ENCODE results near the gene ACOX3. TPM values are rescaled to one million over a fixed set of nuclear protein-coding genes. Genes with fewer than 3 reads are reported as not detected.

The ACOX3 gene
- polyA plus RNA-seq, 1 donor (not counting 4 experiments of a cell fraction or from before 2014, with no cell fraction given), result 6.7 TPM

GRCh38 chr4:8401665-8402064 is 38.9 kb downstream of the ACOX3 start:
- Histone ChIP-seq H3K9ac (ENCODE audit: control insufficient read depth, extremely low read depth, insufficient read depth, low read length) (no peak overlapping the region), H3K4me3 (ENCODE audit: control insufficient read depth in 2 of 3, extremely low read depth in 1 of 3, insufficient read depth in 2 of 3, low read depth in 1 of 3, low read length in 3 of 3) (no peak overlapping the region), H3K4me1 (ENCODE audit: control insufficient read depth, extremely low read depth, insufficient read depth, low read length) (no peaks in the 10 kb centered on the region), H3K79me2 (ENCODE audit: control insufficient read depth, insufficient read depth, low read length) (no peaks in the 10 kb centered on the region), H3K9me3 (ENCODE audit: control insufficient read depth, low read depth, low read length) (no peaks in the 10 kb centered on the region), H3K27ac (ENCODE audit: control insufficient read depth, insufficient read depth, low read length) (no peak overlapping the region), H3K4me2 (ENCODE audit: control insufficient read depth, extremely low read depth, insufficient read depth, low read depth, low read length) (no peak overlapping the region), H3K36me3 (ENCODE audit: control insufficient read depth in 2 of 2, extremely low read depth in 1 of 2, insufficient read depth in 2 of 2, low read length in 2 of 2) (peaks cover 10 to 18% of the 10 kb centered on the region in 2 experiments), H3K9me1 (ENCODE audit: control insufficient read depth, extremely low read depth, insufficient read depth, low read length) (no peaks in the 10 kb centered on the region), H3K27me3 (ENCODE audit: control insufficient read depth, extremely low read depth, insufficient read depth, low read length) (no peaks in the 10 kb centered on the region), H4K20me1 (ENCODE audit: control insufficient read depth, extremely low read depth, insufficient read depth, low read length) (no peaks in the 10 kb centered on the region), H2AFZ (ENCODE audit: control insufficient read depth, low read length) (no peak overlapping the region)
- no peak for DNase-seq (ENCODE audit: low read depth, low spot score)
- FAIRE-seq, result no peak
- TF ChIP-seq CTCF (optimal IDR thresholded peaks at IDR 0.05 in 1 of 3, IDR thresholded peaks at IDR 0.05 in 1 of 3, conservative IDR thresholded peaks at IDR 0.05 in 1 of 3; ENCODE audit: extremely low read depth in 1 of 3, insufficient read depth in 2 of 3, low read length in 3 of 3), result no peak
- no peak for TF ChIP-seq EZH2 (IDR thresholded peaks at IDR 0.05; ENCODE audit: low read length)
- dilution Hi-C loops (cut with MboI; ENCODE audit: extremely low pct_ligation_motif_present, low sequenced_read_pairs), result loop anchor here (25.0 kb wide), 1 partner anchor 139 kb away; the partner anchor contains the start of gene HTRA3

GRCh38 chr4:8400632-8401325 is 39.7 kb downstream of the ACOX3 start:
- no peaks in the 10 kb centered on the region for H3K4me1 ChIP-seq (ENCODE audit: control insufficient read depth, extremely low read depth, insufficient read depth, low read length)
- no peak overlapping the region for H3K9ac ChIP-seq (ENCODE audit: control insufficient read depth, extremely low read depth, insufficient read depth, low read length)
- no peaks in the 10 kb centered on the region for H3K9me1 ChIP-seq (ENCODE audit: control insufficient read depth, extremely low read depth, insufficient read depth, low read length)
- no peak overlapping the region for H3K4me2 ChIP-seq (ENCODE audit: control insufficient read depth, extremely low read depth, insufficient read depth, low read depth, low read length)
- dilution Hi-C loops (cut with MboI; ENCODE audit: extremely low pct_ligation_motif_present, low sequenced_read_pairs), result loop anchor here (25.0 kb wide), 1 partner anchor 138 kb away; the partner anchor contains the start of gene HTRA3
- no peaks in the 10 kb centered on the region for H4K20me1 ChIP-seq (ENCODE audit: control insufficient read depth, extremely low read depth, insufficient read depth, low read length)
- no peak overlapping the region for H2AFZ ChIP-seq (ENCODE audit: control insufficient read depth, low read length)
- H3K4me3 ChIP-seq (ENCODE audit: control insufficient read depth in 2 of 3, extremely low read depth in 1 of 3, insufficient read depth in 2 of 3, low read depth in 1 of 3, low read length in 3 of 3), result no peak overlapping the region
- DNase-seq (ENCODE audit: low read depth, low spot score) (no peak), FAIRE-seq (no peak)
- no peaks in the 10 kb centered on the region for H3K79me2 ChIP-seq (ENCODE audit: control insufficient read depth, insufficient read depth, low read length)
- peaks cover 13 to 15% of the 10 kb centered on the region in 2 experiments for H3K36me3 ChIP-seq (ENCODE audit: control insufficient read depth in 2 of 2, extremely low read depth in 1 of 2, insufficient read depth in 2 of 2, low read length in 2 of 2)
- H3K27ac ChIP-seq (ENCODE audit: control insufficient read depth, insufficient read depth, low read length), result no peak overlapping the region
- H3K27me3 ChIP-seq (ENCODE audit: control insufficient read depth, extremely low read depth, insufficient read depth, low read length), result no peaks in the 10 kb centered on the region
- TF ChIP-seq CTCF (optimal IDR thresholded peaks at IDR 0.05 in 1 of 3, IDR thresholded peaks at IDR 0.05 in 1 of 3, conservative IDR thresholded peaks at IDR 0.05 in 1 of 3; ENCODE audit: extremely low read depth in 1 of 3, insufficient read depth in 2 of 3, low read length in 3 of 3), result no peak
- no peak for TF ChIP-seq EZH2 (IDR thresholded peaks at IDR 0.05; ENCODE audit: low read length)
- no peaks in the 10 kb centered on the region for H3K9me3 ChIP-seq (ENCODE audit: control insufficient read depth, low read depth, low read length)

Data from keratinocyte (primary cell).